ENCODE measurements around the gene SCRN2. TPM values are rescaled to one million over a fixed set of nuclear protein-coding genes. Genes with fewer than 3 reads are reported as not detected.

The SCRN2 gene
- polyA plus RNA-seq, 1 donor, result 109 TPM

- Histone ChIP-seq H3K4me3 (ENCODE audit: low read length) (no peak overlapping the region), H3K27ac (ENCODE audit: low read length) (no peak overlapping the region), H3K36me3 (ENCODE audit: control insufficient read depth, insufficient read depth, low read length) (no peaks in the 10 kb centered on the region), H3K27me3 (ENCODE audit: control insufficient read depth, insufficient read depth, low read length) (peaks cover 45% of the 10 kb centered on the region), H3K4me1 (ENCODE audit: control insufficient read depth, insufficient read depth, low read length) (peaks cover 38% of the 10 kb centered on the region), H3K9me3 (ENCODE audit: control insufficient read depth, low read depth, low read length) (peaks cover 3% of the 10 kb centered on the region)
- DNase-seq, result no peak
- no CpG with 5 or more reads among the region's 3 CpGs for WGBS (ENCODE audit: insufficient coverage, low lambda C conversion rate)
Observed at GRCh38 chr17:47845716-47846075, 4.6 kb upstream of the SCRN2 start.

- Histone ChIP-seq H3K4me1 (ENCODE audit: control insufficient read depth, insufficient read depth, low read length) (peaks cover 36% of the 10 kb centered on the region), H3K27ac (ENCODE audit: low read length) (no peak overlapping the region), H3K4me3 (ENCODE audit: low read length) (no peak overlapping the region), H3K27me3 (ENCODE audit: control insufficient read depth, insufficient read depth, low read length) (peaks cover 38% of the 10 kb centered on the region), H3K36me3 (ENCODE audit: control insufficient read depth, insufficient read depth, low read length) (no peaks in the 10 kb centered on the region), H3K9me3 (ENCODE audit: control insufficient read depth, low read depth, low read length) (peaks cover 3% of the 10 kb centered on the region)
- no CpG with 5 or more reads among the region's 4 CpGs for WGBS (ENCODE audit: insufficient coverage, low lambda C conversion rate)
- DNase-seq, result no peak
Observed at GRCh38 chr17:47844814-47845715, 4.0 kb upstream of the SCRN2 start.

- H3K9me3 ChIP-seq (ENCODE audit: control insufficient read depth, low read depth, low read length), result peaks cover 3% of the 10 kb centered on the region
- peaks cover 34% of the 10 kb centered on the region for H3K27me3 ChIP-seq (ENCODE audit: control insufficient read depth, insufficient read depth, low read length)
- H3K4me3 ChIP-seq (ENCODE audit: low read length), result no peak overlapping the region
- H3K27ac ChIP-seq (ENCODE audit: low read length), result no peak overlapping the region
- WGBS (ENCODE audit: insufficient coverage, low lambda C conversion rate), result no CpG with 5 or more reads among the region's 5 CpGs
- H3K36me3 ChIP-seq (ENCODE audit: control insufficient read depth, insufficient read depth, low read length), result no peaks in the 10 kb centered on the region
- peaks cover 44% of the 10 kb centered on the region for H3K4me1 ChIP-seq (ENCODE audit: control insufficient read depth, insufficient read depth, low read length)
- DNase-seq, result no peak
Observed at GRCh38 chr17:47844227-47844626, 3.2 kb upstream of the SCRN2 start.

- no peak for DNase-seq
- Histone ChIP-seq H3K36me3 (ENCODE audit: control insufficient read depth, insufficient read depth, low read length) (peaks cover 8% of the 10 kb centered on the region), H3K27me3 (ENCODE audit: control insufficient read depth, insufficient read depth, low read length) (peaks cover 25% of the 10 kb centered on the region), H3K4me3 (ENCODE audit: low read length) (no peak overlapping the region), H3K9me3 (ENCODE audit: control insufficient read depth, low read depth, low read length) (peaks cover 3% of the 10 kb centered on the region), H3K4me1 (ENCODE audit: control insufficient read depth, insufficient read depth, low read length) (peaks cover 53% of the 10 kb centered on the region), H3K27ac (ENCODE audit: low read length) (peak overlapping the region; percentile 5)
- WGBS (ENCODE audit: insufficient coverage, low lambda C conversion rate), result no CpG with 5 or more reads among the region's 6 CpGs
Observed at GRCh38 chr17:47843391-47843730, 2.3 kb upstream of the SCRN2 start.

GRCh38 chr17:47841488-47842291 lies 617 bp upstream of the SCRN2 start:
- Histone ChIP-seq H3K27ac (ENCODE audit: low read length) (peak overlapping the region; percentile 76), H3K36me3 (ENCODE audit: control insufficient read depth, insufficient read depth, low read length) (peaks cover 23% of the 10 kb centered on the region), H3K4me1 (ENCODE audit: control insufficient read depth, insufficient read depth, low read length) (peaks cover 65% of the 10 kb centered on the region), H3K4me3 (ENCODE audit: low read length) (no peak overlapping the region), H3K27me3 (ENCODE audit: control insufficient read depth, insufficient read depth, low read length) (peaks cover 9% of the 10 kb centered on the region), H3K9me3 (ENCODE audit: control insufficient read depth, low read depth, low read length) (no peaks in the 10 kb centered on the region)
- WGBS (ENCODE audit: insufficient coverage, low lambda C conversion rate), result no CpG with 5 or more reads among the region's 16 CpGs
- DNase-seq, result peak in 1 of 2 donors; percentile 49

- Histone ChIP-seq H3K4me1 (ENCODE audit: control insufficient read depth, insufficient read depth, low read length) (peaks cover 65% of the 10 kb centered on the region), H3K9me3 (ENCODE audit: control insufficient read depth, low read depth, low read length) (no peaks in the 10 kb centered on the region), H3K27me3 (ENCODE audit: control insufficient read depth, insufficient read depth, low read length) (peaks cover 2% of the 10 kb centered on the region), H3K4me3 (ENCODE audit: low read length) (peak overlapping the region; percentile 96), H3K27ac (ENCODE audit: low read length) (peak overlapping the region; percentile 76), H3K36me3 (ENCODE audit: control insufficient read depth, insufficient read depth, low read length) (peaks cover 38% of the 10 kb centered on the region)
- peak; percentile 38 to 71 for DNase-seq
- no CpG with 5 or more reads among the region's 17 CpGs for whole genome bisulfite sequencing (ENCODE audit: insufficient coverage, low lambda C conversion rate)
Observed at GRCh38 chr17:47840001-47840741, 902 bp downstream of the SCRN2 start.

GRCh38 chr17:47839071-47839470 lies 2.0 kb downstream of the SCRN2 start:
- no peak for DNase-seq
- peaks cover 55% of the 10 kb centered on the region for H3K4me1 ChIP-seq (ENCODE audit: control insufficient read depth, insufficient read depth, low read length)
- no CpG with 5 or more reads among the region's 5 CpGs for WGBS (ENCODE audit: insufficient coverage, low lambda C conversion rate)
- H3K27me3 ChIP-seq (ENCODE audit: control insufficient read depth, insufficient read depth, low read length), result no peaks in the 10 kb centered on the region
- H3K4me3 ChIP-seq (ENCODE audit: low read length), result no peak overlapping the region
- H3K36me3 ChIP-seq (ENCODE audit: control insufficient read depth, insufficient read depth, low read length), result peaks cover 40% of the 10 kb centered on the region
- H3K27ac ChIP-seq (ENCODE audit: low read length), result no peak overlapping the region
- H3K9me3 ChIP-seq (ENCODE audit: control insufficient read depth, low read depth, low read length), result no peaks in the 10 kb centered on the region

- Histone ChIP-seq H3K9me3 (ENCODE audit: control insufficient read depth, low read depth, low read length) (no peaks in the 10 kb centered on the region), H3K4me1 (ENCODE audit: control insufficient read depth, insufficient read depth, low read length) (peaks cover 50% of the 10 kb centered on the region), H3K36me3 (ENCODE audit: control insufficient read depth, insufficient read depth, low read length) (peaks cover 40% of the 10 kb centered on the region), H3K4me3 (ENCODE audit: low read length) (no peak overlapping the region), H3K27ac (ENCODE audit: low read length) (no peak overlapping the region), H3K27me3 (ENCODE audit: control insufficient read depth, insufficient read depth, low read length) (no peaks in the 10 kb centered on the region)
- no CpG with 5 or more reads among the region's 13 CpGs for WGBS (ENCODE audit: insufficient coverage, low lambda C conversion rate)
- DNase-seq, result no peak
Observed at GRCh38 chr17:47838636-47839035, 2.4 kb downstream of the SCRN2 start.

GRCh38 chr17:47837401-47838039 lies 3.6 kb downstream of the SCRN2 start:
- WGBS (ENCODE audit: insufficient coverage, low lambda C conversion rate), result no CpG with 5 or more reads among the region's 13 CpGs
- no peaks in the 10 kb centered on the region for H3K27me3 ChIP-seq (ENCODE audit: control insufficient read depth, insufficient read depth, low read length)
- DNase-seq, result peak; percentile 70
- peaks cover 40% of the 10 kb centered on the region for H3K36me3 ChIP-seq (ENCODE audit: control insufficient read depth, insufficient read depth, low read length)
- no peaks in the 10 kb centered on the region for H3K9me3 ChIP-seq (ENCODE audit: control insufficient read depth, low read depth, low read length)
- H3K27ac ChIP-seq (ENCODE audit: low read length), result peak overlapping the region; percentile 5
- peaks cover 41% of the 10 kb centered on the region for H3K4me1 ChIP-seq (ENCODE audit: control insufficient read depth, insufficient read depth, low read length)
- no peak overlapping the region for H3K4me3 ChIP-seq (ENCODE audit: low read length)

GRCh38 chr17:47836601-47837000 lies 4.5 kb downstream of the SCRN2 start:
- DNase-seq, result no peak
- H3K27me3 ChIP-seq (ENCODE audit: control insufficient read depth, insufficient read depth, low read length), result no peaks in the 10 kb centered on the region
- no peak overlapping the region for H3K27ac ChIP-seq (ENCODE audit: low read length)
- no CpG with 5 or more reads among the region's 6 CpGs for WGBS (ENCODE audit: insufficient coverage, low lambda C conversion rate)
- H3K36me3 ChIP-seq (ENCODE audit: control insufficient read depth, insufficient read depth, low read length), result peaks cover 40% of the 10 kb centered on the region
- H3K4me1 ChIP-seq (ENCODE audit: control insufficient read depth, insufficient read depth, low read length), result peaks cover 39% of the 10 kb centered on the region
- no peak overlapping the region for H3K4me3 ChIP-seq (ENCODE audit: low read length)
- H3K9me3 ChIP-seq (ENCODE audit: control insufficient read depth, low read depth, low read length), result no peaks in the 10 kb centered on the region
